NCI-H748 treated with DMSO at 0.1 percent for 48 hours (cell line): ENCODE results near the gene CDCA4.

ENCODE experiments used
- DNase-seq: peaks from one replicate; lab custom pipeline; 2025; lab: John Stamatoyannopoulos, UW

Gene CDCA4

GRCh38 chr14:104989236-104989950, 31.5 kb downstream of the CDCA4 start:
- DNase-seq = no peak

- DNase-seq = no peak
These were observed 34.3 kb downstream of the CDCA4 start for GRCh38 chr14:104986487-104987164.

GRCh38 chr14:104985675-104986486, 35.0 kb downstream of the CDCA4 start, which contains the start of gene CLBA1:
TSS of gene CLBA1 (plus strand) at chr14:104985788. CDS start at chr14:104986432, 644 bp downstream.
- peak; percentile 71 for DNase-seq

- no peak for DNase-seq
These were observed 36.6 kb downstream of the CDCA4 start for GRCh38 chr14:104984056-104984894.

- no peak for DNase-seq
These were observed 37.6 kb downstream of the CDCA4 start for GRCh38 chr14:104983231-104983721.

- no peak for DNase-seq
These were observed 38.2 kb downstream of the CDCA4 start for GRCh38 chr14:104982548-104983230.

- no peak for DNase-seq
These were observed 39.0 kb downstream of the CDCA4 start for GRCh38 chr14:104981699-104982541.

- no peak for DNase-seq
These were observed 40.0 kb downstream of the CDCA4 start for GRCh38 chr14:104980611-104981531.

- no peak for DNase-seq
These were observed 40.9 kb downstream of the CDCA4 start for GRCh38 chr14:104979758-104980610.

GRCh38 chr14:104978746-104979691, 41.9 kb downstream of the CDCA4 start:
- DNase-seq = no peak

- DNase-seq = peak; percentile 70
These were observed 42.9 kb downstream of the CDCA4 start, which contains the start of gene AHNAK2 for GRCh38 chr14:104977681-104978653. TSS of gene AHNAK2 (minus strand) at chr14:104978374. CDS start at chr14:104978237, 137 bp downstream.

GRCh38 chr14:104977008-104977680, 43.7 kb downstream of the CDCA4 start:
- DNase-seq = no peak

GRCh38 chr14:104976198-104977007, 44.5 kb downstream of the CDCA4 start:
- DNase-seq = peak; percentile 58
